Cerebellar cortex (tissue), 1 donor: ENCODE measurements around the gene CRYBG3.
"Not testable (repeated sequence)": the region's sequence is repeated elsewhere in the genome, so short reads cannot be mapped to it uniquely, and the experiment has no call there.

Experiments used
- DNase-seq: peaks from one replicate; pipeline ENCODE4 v3.0.0-alpha.2; 2015; ENCODE audit warnings: low spot score

The CRYBG3 gene

GRCh38 chr3:97899331-97899730 lies 77.5 kb downstream of the CRYBG3 start:
- DNase-seq: no peak

- no peak for DNase-seq
Observed at GRCh38 chr3:97901313-97902248, 79.8 kb downstream of the CRYBG3 start.

GRCh38 chr3:97909830-97910229 lies 88.0 kb downstream of the CRYBG3 start:
- not testable (repeated sequence) for DNase-seq

- DNase-seq: not testable (repeated sequence)
Observed at GRCh38 chr3:97910236-97910831, 88.5 kb downstream of the CRYBG3 start.

- no peak for DNase-seq
Observed at GRCh38 chr3:97910931-97911351, 89.1 kb downstream of the CRYBG3 start.

GRCh38 chr3:97911459-97911858 lies 89.6 kb downstream of the CRYBG3 start:
- DNase-seq: no peak

- DNase-seq: no peak
Observed at GRCh38 chr3:97914388-97914787, 92.6 kb downstream of the CRYBG3 start.

GRCh38 chr3:97916576-97916975 lies 94.8 kb downstream of the CRYBG3 start:
- no peak for DNase-seq

- no peak for DNase-seq
Observed at GRCh38 chr3:97917813-97918536, 96.2 kb downstream of the CRYBG3 start.

- no peak for DNase-seq
Observed at GRCh38 chr3:97927704-97928103, 105.9 kb downstream of the CRYBG3 start.

GRCh38 chr3:97928986-97929385 lies 107.2 kb downstream of the CRYBG3 start:
- DNase-seq: no peak

- no peak for DNase-seq
Observed at GRCh38 chr3:97930018-97930417, 108.2 kb downstream of the CRYBG3 start.

GRCh38 chr3:97931218-97931617 lies 109.4 kb downstream of the CRYBG3 start:
- DNase-seq: no peak

GRCh38 chr3:97932387-97932801 lies 110.6 kb downstream of the CRYBG3 start:
- DNase-seq: no peak

GRCh38 chr3:97934980-97935695 lies 113.3 kb downstream of the CRYBG3 start:
- DNase-seq: no peak

GRCh38 chr3:97935842-97936241 lies 114.0 kb downstream of the CRYBG3 start:
- no peak for DNase-seq

- no peak for DNase-seq
Observed at GRCh38 chr3:97937205-97937604, 115.4 kb downstream of the CRYBG3 start.

GRCh38 chr3:97938444-97938843 lies 116.6 kb downstream of the CRYBG3 start:
- no peak for DNase-seq

- no peak for DNase-seq
Observed at GRCh38 chr3:97939401-97939800, 117.6 kb downstream of the CRYBG3 start.

GRCh38 chr3:97940034-97940433 lies 118.2 kb downstream of the CRYBG3 start:
- no peak for DNase-seq

- no peak for DNase-seq
Observed at GRCh38 chr3:97942801-97943546, 121.2 kb downstream of the CRYBG3 start.
